GM12892 (cell line): Measurements from ENCODE around the gene MYL12A.

ENCODE experiments used
- POLR2A ChIP-seq: IDR thresholded peaks from 2 replicates; pipeline ENCODE4 v1.6.1; 2011; ENCODE audit warnings: low read depth, low read length, control low read depth
- POLR2AphosphoS5 ChIP-seq: IDR thresholded peaks from 2 replicates; pipeline ENCODE4 v1.6.1; 2011; ENCODE audit warnings: low read depth, low read length, control low read depth
- TAF1 ChIP-seq: IDR thresholded peaks from 2 replicates; pipeline ENCODE4 v1.6.1; 2011; ENCODE audit warnings: low read depth, mild to moderate bottlenecking, control low read depth, low read length, borderline replicate concordance

- TF ChIP-seq POLR2A = no peak
- no peak for TF ChIP-seq TAF1
- no peak for TF ChIP-seq POLR2AphosphoS5
Observed at GRCh38 chr18:3283253-3283863, 35.8 kb downstream of the MYL12A start.
